Suppressor macrophage (primary cell): ENCODE data around the gene ITGA11.
A peak's percentile ranks its signal among the peaks of the same experiment; 100 is the strongest.

ENCODE experiments used
- DNase-seq, 4 experiments: peaks; one replicate each; pipeline ENCODE4 v3.0.0-alpha.2; 2020 to 2022

ITGA11 gene

DNA sequence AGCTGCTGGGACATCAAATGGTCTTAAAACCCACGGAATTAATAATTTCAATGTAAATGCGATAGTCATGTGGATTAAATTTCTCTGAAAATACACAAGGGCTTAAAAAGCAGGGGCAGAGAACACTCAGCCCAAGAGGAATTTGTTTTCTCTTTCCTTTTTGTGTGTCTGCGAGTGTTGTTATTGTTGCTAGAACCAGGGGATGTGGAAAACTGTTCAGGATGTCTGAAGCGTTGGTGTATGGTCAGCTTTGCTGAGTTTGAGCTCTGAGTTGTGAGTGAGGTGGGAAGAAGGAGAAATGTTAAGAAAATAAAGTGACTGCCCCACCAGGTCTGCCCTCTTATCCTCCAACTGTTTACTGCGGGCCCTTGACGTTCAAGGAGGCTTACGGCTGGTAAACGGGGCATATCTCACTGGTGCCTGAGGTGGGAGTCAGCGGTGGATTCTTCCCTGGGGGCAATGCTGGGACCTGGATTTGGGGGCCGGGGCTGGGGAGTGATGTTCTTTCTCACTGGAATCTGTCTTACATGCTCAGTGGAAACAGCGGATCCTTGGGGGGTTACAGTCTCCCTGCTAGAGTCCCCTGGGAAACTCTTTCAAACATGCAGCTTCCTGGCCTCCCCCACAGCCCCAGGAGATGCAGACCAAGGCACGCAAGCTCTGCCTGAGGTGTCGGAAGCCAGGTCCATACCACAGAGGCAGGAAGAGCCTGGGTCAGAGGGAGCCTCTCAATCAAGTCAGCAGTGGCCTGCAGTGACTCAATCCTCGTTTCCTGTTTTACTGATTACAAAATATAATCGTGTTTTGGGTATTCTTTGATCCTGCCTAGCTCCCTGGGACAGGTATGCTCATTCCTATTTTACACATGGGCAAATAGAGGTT lies 41.8 kb downstream of the ITGA11 start:
- DNase-seq = peak; percentile 46 to 72 (median 72)

DNA sequence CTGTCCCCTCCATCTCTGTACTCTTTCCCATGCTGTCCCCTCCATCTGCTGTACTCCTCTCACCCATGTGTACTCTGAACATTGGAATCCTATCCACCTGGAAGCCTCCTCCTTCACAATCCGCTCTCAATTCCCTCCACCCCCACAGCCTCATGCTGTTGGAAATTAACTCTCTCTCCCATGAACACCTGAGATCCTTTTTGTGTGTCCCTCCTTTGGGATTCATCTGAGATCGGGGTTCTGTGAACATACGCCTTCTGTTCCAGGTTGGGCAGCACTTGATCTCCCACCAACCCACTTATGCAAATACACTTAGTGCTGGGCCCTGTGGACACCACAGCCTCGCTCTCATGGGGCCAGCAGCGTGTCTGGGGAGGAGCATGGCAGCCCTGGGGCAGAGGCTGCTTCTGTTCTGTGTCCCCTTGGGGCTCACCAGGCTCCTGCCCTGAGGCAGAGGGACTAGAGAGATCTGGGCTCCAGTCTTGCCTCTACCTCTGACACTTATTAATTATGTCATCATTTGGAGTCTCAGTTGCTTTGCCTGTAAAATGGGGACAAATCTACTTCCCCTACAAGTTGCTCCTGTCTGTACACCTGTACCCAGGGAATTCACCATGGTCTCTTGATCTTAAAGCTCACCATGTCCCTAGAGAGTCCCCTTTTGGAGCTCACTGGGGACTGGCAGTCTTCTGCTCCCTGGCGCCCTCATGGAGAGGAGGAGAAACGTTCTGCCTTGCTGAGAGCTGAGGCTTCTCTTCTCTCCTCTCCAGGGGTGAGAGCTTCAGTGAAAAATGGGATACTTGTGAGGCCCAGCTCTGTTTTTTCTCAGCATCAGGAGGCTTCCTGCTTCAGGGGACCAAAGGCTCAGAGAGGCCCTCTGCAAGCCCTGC lies 42.7 kb downstream of the ITGA11 start:
- DNase-seq = no peak

DNA sequence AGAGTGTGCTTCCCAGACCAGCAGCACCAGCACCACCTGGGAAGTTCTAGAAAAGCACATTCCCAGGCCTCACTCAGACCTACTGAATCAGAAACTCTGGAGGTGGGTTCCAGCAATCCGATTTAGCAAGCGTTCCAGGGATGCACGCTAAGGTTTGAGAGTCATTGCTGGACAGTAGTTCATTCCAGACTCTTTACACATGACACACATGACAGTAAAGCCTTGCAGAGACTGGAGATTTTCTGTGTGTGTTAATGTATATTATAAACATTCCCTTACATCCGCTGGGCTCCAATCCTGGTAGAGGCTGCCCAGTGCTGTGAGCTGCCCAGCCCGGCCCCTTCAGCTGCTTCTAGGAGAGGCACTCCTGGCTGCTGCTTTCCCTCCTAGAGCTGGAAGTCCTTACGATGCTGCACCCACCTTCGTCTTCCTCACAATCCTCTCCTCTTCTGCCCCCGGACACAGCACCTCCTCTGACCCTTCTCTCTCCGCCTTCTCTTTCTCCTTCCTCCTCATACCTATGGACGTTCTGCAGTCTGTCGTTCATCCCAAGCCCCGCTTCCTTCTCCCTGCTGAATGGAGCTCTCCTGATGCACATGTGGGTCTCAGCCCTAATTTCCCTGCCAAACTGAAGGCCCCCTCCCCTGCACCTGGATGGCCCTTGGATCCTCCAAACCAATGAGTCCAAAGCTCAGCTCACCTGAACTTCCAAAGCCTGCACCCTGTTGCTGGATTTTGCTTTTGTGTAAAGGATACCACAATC lies 44.4 kb downstream of the ITGA11 start:
- DNase-seq = no peak

DNA sequence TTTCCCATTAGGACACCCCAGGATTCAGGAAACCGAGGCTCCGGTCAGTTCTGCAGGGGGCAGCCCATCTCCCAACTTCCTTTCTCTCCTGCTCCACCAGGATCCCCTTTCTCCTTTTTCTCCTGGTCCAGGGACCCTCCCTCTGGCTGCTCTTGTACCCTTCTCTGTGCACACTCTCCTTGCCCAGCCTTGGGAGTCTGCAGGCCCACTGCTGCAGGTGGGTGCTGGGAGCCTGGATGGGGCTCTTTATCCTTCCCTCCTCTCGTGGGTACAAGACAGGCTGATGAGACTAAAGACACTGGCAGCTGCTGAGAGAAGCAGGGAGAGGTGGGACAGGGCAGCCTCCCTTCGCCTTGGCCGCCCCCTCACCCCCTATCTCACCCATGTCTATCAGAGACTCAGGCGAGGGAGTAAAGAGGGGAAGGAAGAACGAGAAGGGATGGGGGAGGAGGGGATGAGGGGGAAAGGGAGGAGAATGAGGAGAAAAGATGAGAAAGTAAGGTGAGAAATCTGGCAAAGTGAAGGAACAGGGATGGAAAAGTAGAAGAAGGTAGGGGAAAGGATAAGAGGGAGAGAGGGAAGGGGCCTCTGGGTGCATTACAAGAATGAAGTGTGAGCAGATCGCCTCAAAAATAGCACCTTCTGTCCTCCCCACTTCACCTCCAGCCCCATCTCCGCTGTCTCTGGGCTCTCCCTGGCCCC lies 45.2 kb downstream of the ITGA11 start:
- DNase-seq = no peak

DNA sequence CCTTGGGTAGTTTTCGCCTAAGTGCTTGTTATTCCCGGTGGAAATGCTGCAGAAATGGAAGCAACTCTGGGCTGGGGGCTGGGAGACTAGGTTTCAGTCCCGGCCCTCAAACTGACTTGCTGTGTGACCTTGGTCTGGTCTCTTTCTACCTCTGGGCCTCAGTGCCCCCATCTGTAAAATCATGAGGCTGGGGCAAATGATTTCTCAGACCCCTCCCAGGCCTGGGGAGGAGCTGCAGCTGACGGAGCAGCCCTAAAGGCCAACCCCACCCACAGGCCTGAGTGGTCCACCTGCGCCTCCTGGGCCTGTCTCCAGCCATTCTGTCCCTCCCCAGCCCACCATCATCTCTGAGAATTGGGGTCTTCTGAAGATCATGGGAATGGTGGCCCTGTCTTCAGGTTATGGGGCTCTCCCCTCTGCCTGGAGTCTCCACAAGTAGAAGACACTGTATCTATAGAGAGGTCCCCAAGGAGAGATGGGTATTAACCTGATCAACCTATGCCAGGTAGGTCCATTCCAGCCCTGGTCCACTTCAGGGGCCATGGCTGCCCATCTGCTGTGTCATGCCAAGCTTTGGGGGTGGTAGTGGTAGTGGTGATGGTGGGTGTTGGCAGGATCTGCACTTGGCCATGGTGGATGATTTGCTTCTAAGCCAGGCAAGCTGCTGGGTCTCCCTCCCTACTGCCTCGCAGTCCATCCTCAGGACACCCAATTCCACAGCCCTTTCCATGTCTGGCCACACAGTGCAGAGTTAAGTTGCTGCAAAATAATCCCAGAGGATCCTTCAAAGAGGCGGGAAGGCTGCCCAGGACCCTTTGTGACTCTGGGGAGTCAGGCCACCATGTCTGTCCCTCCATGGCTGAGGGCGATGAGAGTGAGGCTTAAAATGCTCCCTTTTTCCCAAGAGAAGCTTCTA lies 46.0 kb downstream of the ITGA11 start:
- DNase-seq = no peak

DNA sequence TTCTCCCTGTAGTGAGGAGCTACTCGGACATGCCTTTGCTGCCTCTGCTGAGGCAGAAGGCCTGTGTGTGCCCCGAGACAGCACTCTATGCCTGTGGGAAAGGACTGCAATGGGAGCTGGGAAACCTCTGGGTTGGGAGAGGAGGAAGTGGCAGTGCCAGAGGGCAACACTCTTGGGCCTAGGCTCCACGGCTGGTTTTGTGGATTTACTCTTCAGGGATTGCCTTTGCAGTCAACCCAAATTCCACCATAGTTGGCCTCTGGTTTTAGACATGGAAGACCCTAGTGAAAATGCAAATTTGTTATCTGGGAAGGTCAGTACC lies 46.8 kb downstream of the ITGA11 start:
- no peak for DNase-seq

DNA sequence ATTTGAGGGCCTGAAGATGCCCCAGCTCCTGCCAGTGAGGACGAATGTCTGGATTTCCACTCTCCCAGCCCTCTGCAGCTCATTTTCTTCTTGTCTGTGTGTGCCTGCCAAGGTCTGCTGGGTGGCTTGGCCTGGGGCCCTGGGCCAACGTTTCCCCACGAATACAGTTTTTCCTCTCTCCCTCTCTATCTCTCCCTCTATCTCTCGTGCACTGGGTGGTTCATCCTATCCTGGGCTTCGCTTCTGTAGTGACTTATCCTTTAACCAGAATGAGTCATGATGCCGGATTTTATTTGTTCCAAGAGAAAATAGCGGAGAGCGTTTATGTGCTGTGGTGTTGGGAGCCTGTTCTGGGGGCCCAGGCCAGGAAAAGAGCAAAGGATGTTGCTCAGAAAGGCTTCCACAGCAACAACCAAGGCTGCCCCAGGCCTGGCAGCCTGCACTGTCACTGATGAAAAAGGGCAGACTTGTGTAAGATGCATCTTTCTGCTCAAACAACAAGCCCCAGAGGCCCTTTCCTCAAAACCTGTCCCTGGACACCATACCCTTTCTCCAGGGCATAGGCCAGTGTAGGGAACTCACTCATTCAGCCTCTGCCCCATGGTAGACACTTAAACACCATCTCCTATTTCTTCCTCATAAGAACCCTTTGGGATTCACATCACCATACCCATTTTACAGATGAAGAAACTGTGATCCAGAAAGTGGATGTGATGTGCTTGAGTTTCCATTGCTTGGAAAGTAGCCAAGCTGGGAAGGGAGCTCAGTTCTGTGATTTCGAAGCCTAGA lies 47.3 kb downstream of the ITGA11 start:
- no peak for DNase-seq

DNA sequence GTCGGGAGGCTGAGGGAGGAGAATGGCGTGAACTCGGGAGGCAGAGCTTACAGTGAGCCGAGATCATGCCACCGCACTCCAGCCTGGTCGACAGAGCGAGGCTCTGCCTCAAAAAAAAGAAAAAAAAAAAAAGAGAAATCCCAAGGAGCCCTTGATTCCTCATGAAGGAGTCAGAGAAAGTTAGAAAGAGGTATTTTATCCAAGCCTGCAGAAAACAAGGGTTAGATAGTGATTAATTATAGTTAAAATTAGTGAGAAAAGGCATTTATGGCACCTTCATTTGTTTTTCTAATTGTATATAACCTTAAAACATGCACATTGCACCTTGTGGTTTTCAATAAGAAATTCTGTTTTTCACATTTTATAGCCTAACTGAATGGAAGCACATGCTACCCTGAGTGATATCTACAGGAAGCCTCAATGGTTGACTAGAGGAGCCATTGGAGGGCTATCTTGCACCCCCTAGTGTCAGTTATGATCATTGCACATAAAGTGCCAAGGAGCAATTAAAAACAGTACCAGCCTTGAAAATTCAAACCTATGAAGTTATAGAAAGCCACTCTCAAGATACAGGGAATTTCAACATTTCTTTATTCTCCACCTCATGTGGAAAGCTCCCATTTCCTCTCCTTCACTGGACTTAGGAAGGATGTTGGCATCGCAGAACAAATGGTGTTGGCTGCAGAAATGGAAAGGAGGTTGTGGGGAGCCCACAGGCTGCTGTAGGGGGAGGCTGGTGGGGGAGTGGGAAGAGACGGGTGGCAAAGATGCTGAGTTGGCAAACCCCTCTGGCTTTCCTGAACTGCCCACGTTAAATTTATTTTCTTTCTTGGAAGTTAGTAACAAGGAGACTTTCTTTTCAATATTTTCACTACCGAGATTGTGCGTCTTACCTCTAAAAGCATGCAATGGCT lies 48.5 kb downstream of the ITGA11 start:
- peak; percentile 78 to 85 (median 80) for DNase-seq

DNA sequence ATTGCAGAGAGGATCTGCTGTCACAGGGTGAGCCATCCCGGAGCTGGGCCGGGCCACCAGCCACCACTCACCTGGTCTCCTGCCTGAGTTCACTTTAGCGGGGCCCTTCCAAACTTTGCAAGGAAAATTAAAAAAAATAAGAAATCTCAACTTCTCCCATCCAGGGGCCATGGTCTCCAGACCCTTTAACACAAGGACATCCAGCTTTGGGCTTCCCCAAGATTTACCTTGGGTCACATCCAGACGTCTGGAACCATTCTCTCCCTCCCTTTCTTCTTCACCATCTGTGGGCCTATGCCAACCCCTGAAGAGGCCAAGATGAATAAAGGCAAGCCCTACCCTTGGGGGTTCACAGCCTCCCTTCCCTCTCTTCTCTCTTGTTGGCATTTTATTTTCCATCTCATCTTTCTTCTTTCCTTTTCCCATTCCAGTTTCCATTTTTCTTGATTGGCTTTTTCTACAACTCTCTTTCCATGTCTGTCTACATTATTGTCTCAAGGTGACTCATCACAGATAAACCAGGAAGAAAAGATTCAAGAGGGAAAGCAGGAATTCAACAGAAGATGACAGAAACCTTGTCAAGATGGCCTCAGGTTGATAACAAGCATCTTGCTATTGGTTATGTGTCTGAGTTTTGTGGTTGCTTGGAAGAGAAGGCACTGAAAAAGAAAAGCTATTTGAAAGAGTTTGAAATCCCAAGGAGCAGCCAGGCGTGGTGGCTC lies 49.5 kb downstream of the ITGA11 start:
- DNase-seq = no peak

DNA sequence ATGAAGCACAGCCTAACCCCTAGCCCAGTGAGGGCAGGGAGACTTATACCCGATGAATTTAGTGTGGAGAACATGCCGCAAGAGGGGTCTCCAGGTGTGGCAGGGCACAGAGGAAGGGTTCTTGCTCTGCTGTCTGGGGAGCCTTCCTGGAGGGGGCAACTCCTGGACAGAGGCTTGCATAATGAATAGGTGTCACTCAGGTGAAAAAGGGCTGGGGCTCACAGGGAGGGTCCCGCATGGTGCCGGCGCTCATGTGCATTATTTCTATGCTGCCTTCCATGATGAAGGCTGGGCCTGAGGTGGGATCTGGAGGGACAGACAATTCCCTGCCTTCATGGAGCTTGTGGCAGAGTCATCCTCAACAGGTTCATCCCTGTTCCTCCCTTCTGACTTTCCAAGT lies 51.5 kb downstream of the ITGA11 start:
- no peak for DNase-seq

DNA sequence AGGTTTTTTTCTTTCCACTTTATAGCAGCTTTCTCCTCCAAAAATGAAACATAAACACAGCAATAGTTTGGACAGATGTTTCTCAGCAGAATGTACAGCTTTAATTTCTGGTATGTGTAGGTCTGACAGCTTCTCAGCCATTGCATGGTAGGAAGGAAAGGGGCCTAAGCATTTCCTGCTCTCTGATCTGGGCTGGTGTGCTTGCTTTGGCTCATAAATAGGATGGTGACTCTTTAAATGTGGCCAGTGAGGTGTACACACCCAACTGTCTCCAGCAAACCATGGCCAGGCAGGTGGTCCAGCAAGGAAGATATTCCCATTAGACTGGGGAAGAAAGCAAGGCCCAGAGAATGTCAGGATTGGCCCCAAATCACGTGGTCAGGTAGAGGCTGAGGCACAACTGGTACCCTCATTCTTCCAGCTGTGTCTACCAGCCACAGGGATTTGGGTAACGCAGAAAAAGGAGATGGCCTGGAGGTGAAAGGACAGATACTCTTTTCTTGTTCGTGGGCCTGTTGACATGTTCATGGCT lies 52.1 kb downstream of the ITGA11 start:
- DNase-seq = no peak

DNA sequence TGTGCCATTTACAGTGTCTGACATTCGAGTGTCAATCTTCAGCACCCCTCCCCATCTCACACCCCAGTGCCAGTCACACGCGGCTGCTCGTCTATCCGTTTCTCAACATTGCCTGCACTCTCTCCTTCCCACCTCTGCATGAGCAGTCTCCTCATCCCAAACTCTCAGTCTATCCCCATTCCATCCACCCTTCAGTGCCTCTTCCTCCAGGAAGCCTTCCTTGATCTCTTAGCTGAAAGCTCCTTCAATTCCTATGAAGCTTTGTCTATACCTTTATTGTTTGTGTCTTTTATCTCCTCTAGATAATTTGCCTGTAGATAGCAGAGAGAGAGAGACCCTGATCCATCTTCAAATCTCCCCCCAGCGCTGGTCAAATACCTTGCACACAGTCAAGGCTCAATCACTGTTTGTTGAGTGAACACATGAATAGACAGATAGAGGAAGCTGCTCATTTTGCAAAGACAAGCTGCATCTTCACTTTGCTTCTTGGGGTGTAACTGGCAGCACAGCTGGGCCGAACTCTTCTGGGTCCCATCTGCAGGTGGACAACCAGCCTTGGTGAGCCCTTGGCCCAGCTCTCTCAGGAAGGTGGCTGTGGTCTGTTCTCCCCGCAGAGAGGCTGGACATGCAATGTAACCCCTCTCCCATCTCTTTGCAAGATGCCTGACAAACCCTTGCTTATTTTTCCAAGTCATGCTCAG lies 52.8 kb downstream of the ITGA11 start:
- DNase-seq = no peak

DNA sequence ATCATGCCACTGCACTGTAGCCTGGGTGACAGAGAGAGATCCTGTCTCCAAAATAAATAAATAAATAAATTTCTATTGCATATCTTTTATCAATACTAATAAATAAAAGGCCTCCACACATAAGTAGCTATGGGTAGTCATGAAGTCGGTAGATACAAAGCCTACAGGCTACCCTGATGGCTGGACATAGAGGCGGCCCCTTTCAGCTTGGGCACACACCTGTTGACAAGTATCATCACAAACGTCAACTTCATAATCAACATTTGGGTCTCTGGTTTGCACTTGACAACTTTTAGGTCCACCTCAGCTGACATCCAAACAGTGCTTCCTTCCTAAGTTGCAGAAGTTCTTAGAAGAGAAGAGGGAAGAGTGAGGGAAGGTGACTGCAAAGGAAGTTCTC lies 53.4 kb downstream of the ITGA11 start:
- no peak for DNase-seq

DNA sequence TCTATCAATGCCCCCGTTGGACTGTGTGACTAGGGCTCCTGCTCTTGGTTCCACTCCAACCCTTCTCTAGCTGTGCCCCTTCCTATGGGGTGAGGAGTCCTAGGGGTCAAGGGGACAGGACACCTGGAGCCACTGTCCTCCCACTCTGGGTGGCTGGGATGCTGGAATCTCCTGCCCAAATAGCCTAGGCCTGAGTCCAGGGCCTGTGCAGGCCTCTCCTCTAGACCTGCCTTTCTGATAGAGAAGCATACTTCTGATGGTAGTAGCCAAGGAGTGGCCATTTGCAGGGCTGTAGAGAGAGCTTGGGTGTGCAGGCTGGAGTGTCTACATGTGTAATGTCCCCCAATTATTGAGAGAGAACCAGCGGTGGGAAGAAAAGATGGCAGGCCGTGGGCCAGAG lies 54.2 kb downstream of the ITGA11 start:
- no peak for DNase-seq

DNA sequence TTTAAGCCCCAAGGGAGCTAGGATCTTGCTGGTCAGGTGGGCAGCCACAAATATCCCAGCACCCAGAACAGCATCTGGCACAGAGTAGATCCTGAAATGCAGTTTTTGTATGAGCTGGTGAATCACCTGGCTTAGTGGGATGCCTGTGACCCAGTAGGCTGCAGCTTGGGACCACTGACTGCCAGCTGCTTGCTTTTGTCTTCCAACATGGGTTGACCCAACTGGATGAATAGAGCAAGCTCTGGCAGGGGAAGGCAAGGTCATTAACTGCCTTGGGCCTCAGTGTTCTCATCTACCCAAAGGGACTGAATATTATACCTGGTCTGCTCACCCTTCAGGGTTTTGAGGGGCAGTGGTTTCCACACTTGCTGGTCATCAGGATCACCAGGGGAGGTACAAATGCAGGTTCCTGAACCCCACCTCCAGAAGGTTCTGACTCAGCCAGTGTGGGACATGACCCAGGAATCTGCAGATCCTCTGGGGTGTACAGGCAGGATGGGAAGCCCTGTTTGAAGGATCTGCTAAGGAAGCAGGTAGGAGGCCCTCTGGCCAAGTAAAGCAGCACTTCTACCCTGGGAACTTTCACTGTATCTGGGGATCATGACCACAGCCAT lies 55.4 kb downstream of the ITGA11 start:
- DNase-seq = no peak

DNA sequence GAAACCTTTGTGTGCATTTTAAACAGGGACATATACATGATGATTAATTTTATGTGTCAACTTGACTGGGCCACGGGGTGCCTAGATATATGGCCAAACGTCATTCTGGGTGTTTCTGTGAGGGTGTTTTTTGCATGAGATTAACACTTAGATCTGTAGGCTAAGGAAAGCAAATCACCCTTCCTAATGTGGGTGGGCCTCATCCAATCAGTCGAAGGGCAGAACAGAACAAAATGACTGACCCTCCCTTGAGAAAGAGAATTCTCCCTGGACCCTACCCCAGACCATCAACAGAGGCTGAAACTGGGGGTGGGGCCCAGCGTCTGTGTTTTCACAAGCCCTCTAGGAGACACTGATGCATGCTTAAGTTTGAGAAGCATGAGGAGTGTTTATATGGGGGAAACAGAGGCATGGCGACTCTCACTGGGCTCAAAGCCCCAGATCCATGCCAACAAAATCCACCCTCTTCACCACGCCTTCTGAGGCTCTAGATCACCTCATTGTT lies 56.2 kb downstream of the ITGA11 start:
- no peak for DNase-seq

DNA sequence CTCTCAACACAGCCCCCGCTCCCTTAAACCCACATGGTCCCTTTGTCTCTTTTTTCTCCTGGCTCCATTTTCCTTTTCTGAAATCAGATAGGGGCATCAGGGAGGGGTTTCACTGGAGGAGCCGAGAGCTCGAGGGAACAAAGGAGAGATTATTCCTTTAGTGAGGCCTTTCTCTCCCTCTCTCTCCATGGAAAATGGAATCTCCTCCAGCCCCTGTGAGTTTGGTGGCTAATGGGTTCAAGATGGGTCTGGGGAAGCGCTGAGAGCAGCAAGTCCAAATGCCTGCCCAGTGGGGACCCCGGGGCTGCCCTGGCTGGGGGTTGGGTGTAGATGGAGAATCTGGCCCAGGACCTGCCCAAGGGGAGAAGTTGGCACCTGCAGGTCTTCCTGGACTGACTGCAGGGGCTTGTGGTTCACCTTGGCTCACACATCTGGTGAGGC lies 56.8 kb downstream of the ITGA11 start:
- no peak for DNase-seq
